GM23248 (cell line): ENCODE results near the gene PPP1R12A.

Source experiments
- EZH2 ChIP-seq: fragments of 200-600 bp; sonication (generic); IDR thresholded peaks from 2 replicates; pipeline ENCODE4 v1.6.1; 2018; ENCODE audit warnings: antibody characterized with exemption, mild to moderate bottlenecking; ENCODE audit not compliant: insufficient read depth, poor library complexity, severe bottlenecking
- EZH2phosphoT487 ChIP-seq: fragments of 200-600 bp; sonication (generic); IDR thresholded peaks from 2 replicates; pipeline ENCODE4 v1.6.1; 2018; ENCODE audit warnings: antibody characterized with exemption, moderate library complexity, mild to moderate bottlenecking, low read depth; ENCODE audit not compliant: insufficient read depth

DNA sequence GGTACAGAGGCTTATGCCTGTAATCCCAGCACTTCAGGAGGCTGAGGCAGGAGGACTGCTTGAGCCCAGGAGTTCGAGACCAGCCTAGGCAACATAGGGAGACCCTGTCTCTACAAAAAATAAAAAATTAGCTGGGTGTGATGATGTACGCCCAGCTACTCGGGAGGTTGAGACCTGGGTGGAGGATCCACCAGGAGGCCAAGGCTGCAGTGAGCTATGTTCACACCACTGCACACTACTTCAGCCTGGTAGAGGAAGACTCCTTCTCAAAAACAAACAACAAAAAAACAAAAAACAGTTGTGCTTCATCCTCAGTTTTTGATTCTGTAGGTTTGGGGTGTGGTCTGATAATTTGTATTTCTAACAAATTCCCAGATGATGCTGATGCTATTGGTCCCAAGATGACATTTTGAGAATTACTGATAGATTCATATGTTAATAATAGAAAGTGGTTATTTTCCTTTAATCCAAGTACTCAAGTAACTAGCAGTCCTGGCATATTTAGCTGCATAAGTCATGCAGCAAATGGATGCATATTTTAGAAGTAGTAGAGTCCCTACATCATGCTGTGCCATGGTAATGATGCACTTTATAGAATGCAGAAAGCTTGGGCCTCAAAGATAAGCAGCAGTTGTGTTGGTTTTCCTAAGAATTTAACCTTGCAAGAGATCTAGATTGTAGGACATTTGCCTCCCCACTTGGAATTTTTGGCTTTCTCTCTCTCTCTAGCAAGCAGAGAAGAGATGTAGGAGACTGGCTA, 168.0 kb downstream of the PPP1R12A start:
- TF ChIP-seq EZH2 (no peak), EZH2phosphoT487 (no peak)
